RKO (cell line): ENCODE data around the gene PHF13.
"Not testable (repeated sequence)": the region's sequence is repeated elsewhere in the genome, so short reads cannot be mapped to it uniquely, and the experiment has no call there.

Source experiments
- DNase-seq: peaks from one replicate; pipeline ENCODE4 v3.0.0-alpha.2; 2016; ENCODE audit warnings: low spot score

PHF13 gene

GRCh38 chr1:6587261-6588005 lies 26.1 kb upstream of the PHF13 start:
- DNase-seq, result no peak

- DNase-seq, result no peak
Measured at GRCh38 chr1:6588128-6588892, 25.2 kb upstream of the PHF13 start.

- no peak for DNase-seq
Measured at GRCh38 chr1:6588893-6589520, 24.5 kb upstream of the PHF13 start.

GRCh38 chr1:6590046-6590445 lies 23.5 kb upstream of the PHF13 start:
- no peak for DNase-seq

GRCh38 chr1:6591222-6591621 lies 22.3 kb upstream of the PHF13 start:
- DNase-seq, result no peak

GRCh38 chr1:6591644-6592043 lies 21.9 kb upstream of the PHF13 start:
- no peak for DNase-seq

- DNase-seq, result no peak
Measured at GRCh38 chr1:6592441-6592840, 21.1 kb upstream of the PHF13 start.

- no peak for DNase-seq
Measured at GRCh38 chr1:6592865-6593593, 20.5 kb upstream of the PHF13 start.

GRCh38 chr1:6593810-6594209 lies 19.7 kb upstream of the PHF13 start:
- no peak for DNase-seq

GRCh38 chr1:6594977-6595740 lies 18.4 kb upstream of the PHF13 start:
- DNase-seq, result no peak

- DNase-seq, result no peak
Measured at GRCh38 chr1:6596351-6596750, 17.2 kb upstream of the PHF13 start.

GRCh38 chr1:6596886-6597776 lies 16.4 kb upstream of the PHF13 start:
- no peak for DNase-seq

- DNase-seq, result no peak
Measured at GRCh38 chr1:6597777-6598131, 15.8 kb upstream of the PHF13 start.

- DNase-seq, result peak; percentile 66
Measured at GRCh38 chr1:6599141-6599975, 14.2 kb upstream of the PHF13 start.

- DNase-seq, result not testable (repeated sequence)
Measured at GRCh38 chr1:6599991-6600390, 13.5 kb upstream of the PHF13 start.

GRCh38 chr1:6600410-6601048 lies 13.0 kb upstream of the PHF13 start:
- DNase-seq, result peak; percentile 39

GRCh38 chr1:6601049-6601922 lies 12.2 kb upstream of the PHF13 start:
- peak; percentile 100 for DNase-seq
